PC-3 (cell line): ENCODE results near the gene ABLIM2. TPM values are rescaled to one million over a fixed set of nuclear protein-coding genes. Genes with fewer than 3 reads are reported as not detected.

Experiments
- ATAC-seq: fragments of 200-7000 bp; cut with Tn5 transposase; 2 replicates; pipeline ENCODE4 v1.9.1; 2020; ENCODE audit warnings: mild to moderate bottlenecking, moderate library complexity
- BruUV-seq: library from RNA; stranded (reverse); fragments of 400-500 nt; replicated peaks from 2 replicates; lab custom pipeline; 2021; lab: Mats Ljungman, UMichigan
- CTCF ChIA-PET: fragments of 300-600 bp; sonication (Branson Sonifier 250); formaldehyde crosslinking; loops from one replicate; lab custom pipeline; 2022; ENCODE audit warnings: antibody characterized with exemption; lab: Charles Lee
- POLR2A ChIA-PET: fragments of 300-600 bp; sonication (Branson Sonifier 250); formaldehyde crosslinking; loops from one replicate; lab custom pipeline; 2022; ENCODE audit warnings: antibody characterized with exemption; ENCODE audit not compliant: unreplicated experiment; lab: Charles Lee
- DNase-seq: peaks from one replicate; pipeline ENCODE4 v3.0.0-alpha.2; 2015
- H2AFZ ChIP-seq: fragments of 300-600 bp; sonication (generic); 2 replicates; pipeline ENCODE4 v1.6.0; 2016; ENCODE audit warnings: antibody characterized with exemption, low read length
- H3F3A ChIP-seq: fragments of 300-600 bp; sonication (generic); one replicate; pipeline ENCODE4 v1.6.0; 2017; ENCODE audit warnings: antibody characterized with exemption, low read length, control low read depth, mild to moderate bottlenecking; ENCODE audit not compliant: unreplicated experiment
- H3K27ac ChIP-seq: fragments of 300-600 bp; sonication (generic); 2 replicates; pipeline ENCODE4 v1.5.1; 2016; ENCODE audit warnings: mild to moderate bottlenecking, low read length
- H3K27me3 ChIP-seq: fragments of 300-600 bp; sonication (generic); 2 replicates; pipeline ENCODE4 v1.6.1; 2016; ENCODE audit warnings: low read length, mixed read lengths
- H3K36me3 ChIP-seq: fragments of 300-600 bp; sonication (generic); 2 replicates; pipeline ENCODE4 v1.6.1; 2016; ENCODE audit warnings: low read depth, mixed run types, low read length, mixed read lengths
- H3K4me1 ChIP-seq: fragments of 300-600 bp; sonication (generic); 2 replicates; pipeline ENCODE4 v1.5.1; 2016; ENCODE audit warnings: low read length; ENCODE audit not compliant: insufficient read depth
- H3K4me2 ChIP-seq: fragments of 300-600 bp; sonication (generic); 2 replicates; pipeline ENCODE4 v1.6.0; 2016; ENCODE audit warnings: low read length
- H3K4me3 ChIP-seq: fragments of 300-600 bp; sonication (generic); 2 replicates; pipeline ENCODE4 v1.5.1; 2016; ENCODE audit warnings: mild to moderate bottlenecking, low read length, mixed read lengths
- H3K79me2 ChIP-seq: fragments of 300-600 bp; sonication (generic); 2 replicates; pipeline ENCODE4 v1.6.1; 2017; ENCODE audit warnings: low read length, mixed read lengths
- H3K9ac ChIP-seq: fragments of 300-600 bp; sonication (generic); 2 replicates; pipeline ENCODE4 v1.6.0; 2016; ENCODE audit warnings: mild to moderate bottlenecking, low read length
- H3K9me2 ChIP-seq: fragments of 300-600 bp; sonication (generic); replicated peaks from 2 replicates; pipeline ENCODE4 v1.6.1; 2016; ENCODE audit warnings: mixed run types, low read length, mixed read lengths
- H3K9me3 ChIP-seq: fragments of 300-600 bp; sonication (generic); 2 replicates; pipeline ENCODE4 v1.6.1; 2016; ENCODE audit warnings: low read length, mixed read lengths
- H4K20me1 ChIP-seq: fragments of 300-600 bp; sonication (generic); 2 replicates; pipeline ENCODE4 v1.6.1; 2016; ENCODE audit warnings: low read length, mixed read lengths
- CTCF ChIP-seq: fragments of 300-600 bp; sonication (generic); conservative IDR thresholded peaks from 2 replicates; pipeline ENCODE4 v1.5.1; 2017; ENCODE audit warnings: antibody characterized with exemption, low read depth, mild to moderate bottlenecking, low read length
- EZH2 ChIP-seq: fragments of 300-600 bp; sonication (generic); IDR thresholded peaks from one replicate; pipeline ENCODE4 v1.6.1; 2017; ENCODE audit warnings: antibody characterized with exemption, mild to moderate bottlenecking, low read length; ENCODE audit not compliant: unreplicated experiment
- EZH2phosphoT487 ChIP-seq: fragments of 300-600 bp; sonication (generic); IDR thresholded peaks from 2 replicates; pipeline ENCODE4 v1.6.1; 2018; ENCODE audit warnings: mild to moderate bottlenecking, antibody characterized with exemption, low read length, borderline replicate concordance
- intact Hi-C: fragments of 100-400 bp; cut with micrococcal nuclease; formaldehyde crosslinking; loops from 2 replicates; pipeline ENCODE4 v1.9.0; 2023
- total RNA-seq: library from RNA; depleted of rRNA; stranded (reverse); fragments of >200 nt; gene quantifications from 2 replicates; pipeline ENCODE4 v1.2.3, GENCODE V29; 2014

ABLIM2 gene
- total RNA-seq, 1 experiment from 2014 or later, result 3.2 TPM

GRCh38 chr4:8165374-8165896 is 6.8 kb upstream of the ABLIM2 start:
- Histone ChIP-seq H3K9me2 (no peaks in the 10 kb centered on the region), H3K4me2 (no peak overlapping the region), H3K4me3 (no peak overlapping the region), H3K27me3 (no peaks in the 10 kb centered on the region), H3K9me3 (no peaks in the 10 kb centered on the region), H3K79me2 (no peaks in the 10 kb centered on the region), H4K20me1 (no peaks in the 10 kb centered on the region), H3K36me3 (no peaks in the 10 kb centered on the region), H3K9ac (no peak overlapping the region), H2AFZ (no peak overlapping the region), H3K27ac (no peak overlapping the region), H3F3A (no peaks in the 10 kb centered on the region), H3K4me1 (no peaks in the 10 kb centered on the region)
- TF ChIP-seq EZH2phosphoT487, result no peak
- TF ChIP-seq CTCF, result no peak
- TF ChIP-seq EZH2, result no peak
- BruUV-seq, result no TSS peak
- intact Hi-C loops, result no loop called here
- no peak for DNase-seq
- POLR2A ChIA-PET, result interaction anchor here (0.6 kb wide), 1 partner anchor 20 kb away, joined by 3 read pairs; no protein-coding TSS in a partner anchor
- ATAC-seq, result no peak
- CTCF ChIA-PET, result no interaction called here

- Histone ChIP-seq H3K4me1 (no peaks in the 10 kb centered on the region), H3K9me3 (no peaks in the 10 kb centered on the region), H3K36me3 (no peaks in the 10 kb centered on the region), H3K27ac (no peak overlapping the region), H2AFZ (no peak overlapping the region), H3F3A (no peaks in the 10 kb centered on the region), H3K4me3 (no peak overlapping the region), H3K9ac (no peak overlapping the region), H3K4me2 (no peak overlapping the region), H3K79me2 (no peaks in the 10 kb centered on the region), H4K20me1 (no peaks in the 10 kb centered on the region), H3K9me2 (no peaks in the 10 kb centered on the region), H3K27me3 (no peaks in the 10 kb centered on the region)
- POLR2A ChIA-PET, result no interaction called here
- ATAC-seq (no peak), DNase-seq (no peak)
- TF ChIP-seq EZH2 (no peak), EZH2phosphoT487 (no peak), CTCF (no peak)
- CTCF ChIA-PET, result no interaction called here
- intact Hi-C loops, result no loop called here
- no TSS peak for BruUV-seq
These were observed 6.1 kb upstream of the ABLIM2 start for GRCh38 chr4:8164687-8165086.

- ATAC-seq (no peak), DNase-seq (no peak)
- CTCF ChIA-PET, result no interaction called here
- Histone ChIP-seq H3K9me2 (no peaks in the 10 kb centered on the region), H3F3A (no peaks in the 10 kb centered on the region), H3K4me3 (no peak overlapping the region), H3K27ac (no peak overlapping the region), H3K79me2 (no peaks in the 10 kb centered on the region), H3K9ac (no peak overlapping the region), H3K9me3 (no peaks in the 10 kb centered on the region), H3K4me2 (no peak overlapping the region), H3K4me1 (no peaks in the 10 kb centered on the region), H2AFZ (no peak overlapping the region), H3K36me3 (no peaks in the 10 kb centered on the region), H4K20me1 (no peaks in the 10 kb centered on the region), H3K27me3 (no peaks in the 10 kb centered on the region)
- no TSS peak for BruUV-seq
- TF ChIP-seq EZH2phosphoT487 (no peak), CTCF (no peak), EZH2 (no peak)
- POLR2A ChIA-PET, result no interaction called here
- intact Hi-C loops, result no loop called here
These were observed 5.6 kb upstream of the ABLIM2 start for GRCh38 chr4:8164194-8164565.
